Retinal pigment epithelial cell (primary cell): ENCODE results near the gene MLST8.

Experiments used
- DNase-seq: peaks from one replicate; pipeline ENCODE4 v3.0.0-alpha.2; 2010; ENCODE audit warnings: low read depth
- H3K4me3 ChIP-seq: 2 replicates; pipeline ENCODE4 v1.5.1; 2011; ENCODE audit warnings: mild to moderate bottlenecking, low read length, control low read depth, moderate library complexity
- TF ChIP-seq, protein P1 (sequence below): conservative IDR thresholded peaks from 2 replicates; pipeline ENCODE4 v1.5.1; 2011; ENCODE audit warnings: low read depth, low read length, control low read depth, inconsistent platforms

Gene MLST8

GRCh38 chr16:2209258-2210008 is 4.2 kb downstream of the MLST8 start:
- H3K4me3 ChIP-seq = no peak overlapping the region
- no peak for DNase-seq
- TF ChIP-seq, protein P1, sequence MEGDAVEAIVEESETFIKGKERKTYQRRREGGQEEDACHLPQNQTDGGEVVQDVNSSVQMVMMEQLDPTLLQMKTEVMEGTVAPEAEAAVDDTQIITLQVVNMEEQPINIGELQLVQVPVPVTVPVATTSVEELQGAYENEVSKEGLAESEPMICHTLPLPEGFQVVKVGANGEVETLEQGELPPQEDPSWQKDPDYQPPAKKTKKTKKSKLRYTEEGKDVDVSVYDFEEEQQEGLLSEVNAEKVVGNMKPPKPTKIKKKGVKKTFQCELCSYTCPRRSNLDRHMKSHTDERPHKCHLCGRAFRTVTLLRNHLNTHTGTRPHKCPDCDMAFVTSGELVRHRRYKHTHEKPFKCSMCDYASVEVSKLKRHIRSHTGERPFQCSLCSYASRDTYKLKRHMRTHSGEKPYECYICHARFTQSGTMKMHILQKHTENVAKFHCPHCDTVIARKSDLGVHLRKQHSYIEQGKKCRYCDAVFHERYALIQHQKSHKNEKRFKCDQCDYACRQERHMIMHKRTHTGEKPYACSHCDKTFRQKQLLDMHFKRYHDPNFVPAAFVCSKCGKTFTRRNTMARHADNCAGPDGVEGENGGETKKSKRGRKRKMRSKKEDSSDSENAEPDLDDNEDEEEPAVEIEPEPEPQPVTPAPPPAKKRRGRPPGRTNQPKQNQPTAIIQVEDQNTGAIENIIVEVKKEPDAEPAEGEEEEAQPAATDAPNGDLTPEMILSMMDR = no peak

DNA sequence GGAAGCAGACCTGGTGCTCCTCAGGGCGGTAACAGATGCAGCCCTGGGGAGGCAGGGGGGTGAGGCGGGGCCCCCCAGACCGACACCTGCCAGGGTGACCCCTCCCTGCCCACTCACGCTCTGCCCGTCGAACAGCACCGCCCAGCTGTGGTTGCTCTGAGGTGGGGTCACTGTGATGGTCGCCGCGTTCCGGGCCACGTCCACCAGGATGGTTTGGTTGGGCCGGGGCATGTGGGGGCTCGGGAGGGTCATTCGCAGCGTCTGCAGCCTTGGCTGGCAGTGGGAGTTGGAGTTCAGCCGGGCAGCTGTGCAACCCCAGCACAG is 4.7 kb downstream of the MLST8 start:
- no peak for DNase-seq
- H3K4me3 ChIP-seq = no peak overlapping the region
- TF ChIP-seq, protein P1 = no peak

- no peak for DNase-seq
Observed at GRCh38 chr16:2210386-2211365, 5.4 kb downstream of the MLST8 start, which contains the start of gene BRICD5. Gene BRICD5 (minus strand): TSS chr16:2210863. CDS start chr16:2210833, 30 bp downstream.

GRCh38 chr16:2211923-2212347 is 6.7 kb downstream of the MLST8 start:
- DNase-seq = no peak
- TF ChIP-seq, protein P1 = no peak
- H3K4me3 ChIP-seq = no peak overlapping the region

More at GRCh38 chr16:2210386-2211365, 5.4 kb downstream of the MLST8 start, which contains the start of gene BRICD5:
- no peak within 1 kb of the TSS for H3K4me3 ChIP-seq
- TF ChIP-seq, protein P1 = no peak

- no peak for DNase-seq
- H3K4me3 ChIP-seq = peak overlapping the region; percentile 52
- TF ChIP-seq, protein P1 = no peak
Observed at GRCh38 chr16:2212362-2213324, 7.4 kb downstream of the MLST8 start.
